Keratinocyte (primary cell): ENCODE measurements around the gene TCERG1L.

Source experiments
- CTCF ChIP-seq, 3 experiments: IDR thresholded peaks in 1 of 3; conservative IDR thresholded peaks in 1 of 3; optimal IDR thresholded peaks in 1 of 3; 2 replicates in 2 of 3; 3 replicates in 1 of 3; pipeline versions ENCODE3 to v1.5.1; 2011; ENCODE audit warnings: low read length in 3 of 3, mild to moderate bottlenecking in 3 of 3, moderate library complexity in 2 of 3, control low read depth in 1 of 3, inconsistent platforms in 1 of 3; ENCODE audit not compliant: insufficient read depth in 2 of 3; ENCODE audit errors: extremely low read depth in 1 of 3
- EZH2 ChIP-seq: IDR thresholded peaks from one replicate; pipeline ENCODE4 v1.6.1; 2012; ENCODE audit warnings: inconsistent platforms, mild to moderate bottlenecking, low read length, moderate library complexity

- TF ChIP-seq CTCF (optimal IDR thresholded peaks at IDR 0.05 in 1 of 3, IDR thresholded peaks at IDR 0.05 in 1 of 3, conservative IDR thresholded peaks at IDR 0.05 in 1 of 3; ENCODE audit: extremely low read depth in 1 of 3, insufficient read depth in 2 of 3, low read length in 3 of 3), result no peak
- no peak for TF ChIP-seq EZH2
These were observed 152.8 kb downstream of the TCERG1L start for GRCh38 chr10:131158695-131159094.
